Fibroblast of skin of right quadriceps (primary cell): ENCODE measurements around the gene SKAP2.
A peak's percentile ranks its signal among the peaks of the same experiment; 100 is the strongest.
"Not testable (repeated sequence)": the region's sequence is repeated elsewhere in the genome, so short reads cannot be mapped to it uniquely, and the experiment has no call there.

Experiments
- DNase-seq: peaks from one replicate; pipeline ENCODE4 v3.0.0-alpha.2; 2013

Gene SKAP2

GRCh38 chr7:26856176-26856985 lies 8.0 kb downstream of the SKAP2 start:
- no peak for DNase-seq

DNA sequence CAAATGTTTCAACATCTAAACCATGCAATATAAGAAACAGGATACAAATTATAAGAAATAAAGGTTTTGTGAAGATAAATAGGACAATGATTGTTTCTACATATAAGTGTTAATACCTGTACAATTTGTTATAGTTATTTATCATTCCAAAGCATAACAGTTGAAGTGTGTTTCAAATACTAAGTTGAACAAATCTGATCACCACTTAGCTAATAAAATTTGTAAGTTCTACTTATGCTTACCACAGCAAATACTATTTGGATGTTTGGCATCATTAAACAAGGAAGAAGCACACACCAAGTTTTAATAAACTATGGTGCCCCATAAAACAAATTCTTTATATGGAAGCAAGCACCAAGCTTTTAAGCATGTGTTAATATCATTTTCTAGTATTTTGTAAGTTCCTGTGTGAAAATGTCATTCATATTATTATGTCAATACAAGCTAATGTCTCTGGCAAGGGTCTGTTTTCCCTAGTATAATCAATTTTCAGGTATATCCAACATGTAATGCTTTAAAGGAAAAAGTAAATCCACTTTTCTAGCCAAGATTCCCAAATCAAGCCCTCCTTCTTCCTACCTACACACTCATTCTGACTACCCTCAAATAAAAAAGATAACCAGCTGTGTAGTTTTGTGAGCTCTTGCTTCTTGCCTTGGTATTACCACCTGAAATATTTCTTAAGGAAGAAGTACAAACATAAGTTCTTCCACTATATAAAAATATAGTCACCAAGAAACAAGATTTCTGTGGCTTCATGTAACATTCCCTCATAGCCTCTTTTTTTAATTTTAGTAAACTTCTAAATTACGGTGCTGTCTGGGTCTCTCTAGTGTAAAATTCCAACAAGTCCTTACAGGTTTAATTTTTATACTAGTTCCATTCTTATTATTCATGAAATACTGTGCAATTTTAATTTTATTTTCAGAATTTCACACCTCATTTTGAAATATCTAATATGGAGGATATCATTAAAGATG lies 9.2 kb downstream of the SKAP2 start:
- DNase-seq: no peak

DNA sequence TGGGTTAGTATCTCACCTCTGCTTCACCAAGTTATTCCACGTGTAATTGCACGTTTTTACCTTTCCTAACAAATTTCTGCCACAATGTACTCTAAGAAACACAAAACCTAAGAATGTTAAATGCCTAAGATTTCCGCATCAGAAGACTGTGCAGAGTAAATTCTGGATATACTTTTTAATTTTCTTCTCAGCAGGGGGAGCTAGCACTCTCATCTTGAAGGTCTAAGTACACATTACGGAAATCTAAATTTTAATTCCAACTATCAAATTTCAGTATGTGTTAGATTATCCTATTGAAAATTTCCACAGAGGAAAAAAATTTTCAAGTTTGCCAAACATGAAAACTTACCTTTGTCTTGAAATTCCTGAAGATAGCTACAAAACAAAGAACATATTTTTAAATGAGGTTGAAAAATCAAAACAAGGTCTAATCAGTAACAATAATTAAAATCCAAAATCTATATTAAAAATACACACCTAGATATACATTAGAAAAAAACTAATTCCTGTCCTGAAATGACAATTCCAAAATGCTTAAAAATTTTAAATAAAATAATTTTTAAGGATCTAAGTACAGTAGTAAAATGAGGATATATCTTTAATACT lies 10.5 kb downstream of the SKAP2 start:
- DNase-seq: peak; percentile 42

GRCh38 chr7:26850193-26850651 lies 14.2 kb downstream of the SKAP2 start:
- DNase-seq: no peak

DNA sequence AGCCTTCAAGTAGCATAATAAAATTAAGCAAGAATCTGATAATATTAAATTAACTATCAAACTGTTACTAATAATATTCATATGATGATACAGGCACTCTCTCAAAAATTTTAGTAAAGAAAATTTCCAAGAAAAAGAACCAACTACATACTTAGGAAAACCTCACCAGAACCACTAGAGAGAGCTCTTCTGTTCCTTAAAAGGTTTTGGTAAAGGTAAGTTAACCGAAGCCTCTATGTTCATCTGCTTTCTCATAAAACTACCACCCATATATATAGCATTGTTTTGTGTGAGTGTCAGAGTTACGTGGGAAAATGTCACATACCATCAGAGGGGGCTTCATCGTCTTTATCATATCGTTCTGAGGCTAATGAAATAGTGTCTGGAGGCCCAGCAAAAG lies 20.7 kb downstream of the SKAP2 start:
- DNase-seq: no peak

DNA sequence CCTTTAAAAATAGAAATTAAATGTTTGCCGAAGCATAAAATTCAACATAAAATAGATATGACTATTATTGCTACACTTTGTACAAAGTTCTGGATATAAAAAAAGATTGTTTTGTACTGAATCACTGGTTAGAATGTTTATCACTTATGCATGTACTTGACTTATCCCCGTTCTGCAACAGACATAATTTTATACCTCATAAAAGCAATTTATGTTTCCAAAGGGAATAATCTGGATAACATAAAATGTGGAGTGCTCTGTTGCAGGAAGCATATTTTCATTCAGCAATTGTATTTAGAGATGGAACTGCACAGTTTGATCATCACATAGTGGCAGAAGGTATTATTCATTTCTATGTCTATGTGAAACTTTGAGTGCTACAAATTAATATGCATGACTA lies 21.5 kb downstream of the SKAP2 start:
- no peak for DNase-seq

DNA sequence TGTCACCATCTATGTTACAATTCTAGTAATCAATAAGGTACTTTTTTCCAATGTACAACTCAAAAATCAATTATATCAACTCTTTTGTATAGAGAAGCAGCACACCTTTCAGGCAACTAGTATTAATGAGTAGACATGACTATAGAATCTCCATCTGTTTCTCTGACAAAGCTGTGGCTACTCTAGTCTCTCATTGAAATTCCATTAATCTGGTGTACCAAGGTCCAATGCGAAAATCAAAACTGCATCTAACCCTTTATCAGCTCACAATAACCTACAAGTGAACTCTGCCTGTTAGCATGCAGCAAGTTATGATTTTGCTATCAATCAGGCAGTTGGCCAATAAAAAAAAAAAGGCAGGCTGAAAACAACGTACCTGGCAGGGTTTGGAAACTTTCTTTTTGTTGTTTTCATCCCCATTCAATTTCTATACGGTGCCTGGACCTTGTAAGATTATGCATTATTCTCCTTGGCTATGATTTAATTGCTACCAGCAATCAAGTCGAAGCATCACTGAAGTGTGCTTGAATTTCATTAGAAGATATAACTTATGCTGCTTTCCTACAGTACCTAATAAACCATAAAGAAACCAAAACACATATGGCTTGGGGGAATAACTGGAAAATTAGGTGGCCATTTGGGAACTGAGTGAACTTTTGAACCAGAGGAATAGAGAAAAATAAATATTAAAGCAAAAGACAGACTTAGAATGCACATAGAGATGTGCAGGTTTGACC lies 23.2 kb downstream of the SKAP2 start:
- DNase-seq: no peak

DNA sequence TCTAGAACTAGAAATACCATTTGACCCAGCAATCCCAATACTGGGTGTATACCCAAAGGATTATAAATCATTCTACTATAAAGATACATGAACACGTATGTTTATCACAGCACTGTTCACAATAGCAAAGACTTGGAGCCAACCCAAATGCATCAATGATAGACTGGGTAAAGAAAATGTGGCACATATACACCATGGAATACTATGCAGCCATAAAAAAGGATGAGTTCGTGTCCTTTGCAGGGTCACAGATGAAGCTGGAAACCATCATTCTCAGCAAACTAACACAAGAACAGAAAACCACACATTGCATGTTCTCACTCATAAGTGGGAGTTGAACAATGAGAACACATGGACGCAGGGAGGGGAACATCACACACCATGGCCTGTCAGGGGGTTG lies 27.6 kb downstream of the SKAP2 start:
- not testable (repeated sequence) for DNase-seq

DNA sequence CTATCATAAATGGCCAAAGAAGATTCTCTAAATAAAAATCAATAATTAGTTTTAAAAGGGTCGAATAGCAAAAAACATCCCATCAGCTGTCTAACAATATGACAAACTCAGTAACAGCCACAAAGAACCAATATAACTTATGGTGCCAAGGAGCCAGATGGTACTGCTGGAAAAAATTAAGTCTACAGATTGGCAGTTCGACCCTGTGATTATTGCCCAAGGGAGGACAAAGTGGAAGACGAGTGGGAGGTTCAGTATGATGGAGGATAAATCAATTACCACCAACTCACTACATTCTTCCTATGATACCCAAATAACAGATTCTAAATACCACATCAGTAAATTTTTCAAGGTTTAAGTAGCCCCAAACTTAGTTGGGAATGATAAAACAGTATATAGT lies 49.0 kb downstream of the SKAP2 start:
- DNase-seq: no peak

- DNase-seq: peak; percentile 2
Observed at GRCh38 chr7:26813432-26813831, 51.0 kb downstream of the SKAP2 start.

- DNase-seq: no peak
Observed at GRCh38 chr7:26794541-26794940, 69.8 kb downstream of the SKAP2 start.

DNA sequence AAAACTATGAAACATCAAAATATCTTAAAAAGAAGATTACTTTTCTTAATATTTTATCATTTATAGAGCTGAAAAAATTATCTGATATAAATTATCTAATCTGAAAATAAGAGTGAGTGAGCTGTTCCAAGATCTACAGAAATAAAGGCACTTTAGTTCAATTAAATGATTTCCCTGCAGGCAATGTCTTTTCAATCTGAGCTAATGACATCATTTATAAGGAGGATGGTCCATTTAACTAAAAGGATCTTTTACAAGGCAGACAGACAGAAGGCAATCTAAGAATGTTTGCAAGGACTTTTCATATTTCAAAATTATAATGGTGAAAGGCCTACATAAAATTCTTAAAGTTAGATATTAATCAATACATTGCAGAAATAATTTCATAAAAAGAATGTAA lies 71.8 kb downstream of the SKAP2 start:
- no peak for DNase-seq

DNA sequence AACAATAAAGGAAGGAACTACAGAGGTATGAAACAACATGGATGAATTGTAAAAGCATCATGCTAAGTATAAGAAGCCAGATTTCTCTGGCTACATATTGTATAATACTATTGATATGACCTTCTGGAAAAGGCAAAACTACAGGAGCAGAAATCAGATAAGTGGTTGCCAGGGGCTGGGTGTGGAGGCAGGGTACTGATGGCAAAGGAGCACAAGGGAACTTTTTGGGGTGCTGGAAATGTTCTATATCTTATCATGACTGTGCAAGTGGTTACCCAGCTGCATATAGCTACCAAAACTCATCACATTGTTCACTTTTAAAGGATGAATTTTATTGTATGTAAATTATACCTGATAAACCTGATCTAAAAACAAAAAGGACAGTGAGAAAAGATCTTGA lies 72.4 kb downstream of the SKAP2 start:
- no peak for DNase-seq

DNA sequence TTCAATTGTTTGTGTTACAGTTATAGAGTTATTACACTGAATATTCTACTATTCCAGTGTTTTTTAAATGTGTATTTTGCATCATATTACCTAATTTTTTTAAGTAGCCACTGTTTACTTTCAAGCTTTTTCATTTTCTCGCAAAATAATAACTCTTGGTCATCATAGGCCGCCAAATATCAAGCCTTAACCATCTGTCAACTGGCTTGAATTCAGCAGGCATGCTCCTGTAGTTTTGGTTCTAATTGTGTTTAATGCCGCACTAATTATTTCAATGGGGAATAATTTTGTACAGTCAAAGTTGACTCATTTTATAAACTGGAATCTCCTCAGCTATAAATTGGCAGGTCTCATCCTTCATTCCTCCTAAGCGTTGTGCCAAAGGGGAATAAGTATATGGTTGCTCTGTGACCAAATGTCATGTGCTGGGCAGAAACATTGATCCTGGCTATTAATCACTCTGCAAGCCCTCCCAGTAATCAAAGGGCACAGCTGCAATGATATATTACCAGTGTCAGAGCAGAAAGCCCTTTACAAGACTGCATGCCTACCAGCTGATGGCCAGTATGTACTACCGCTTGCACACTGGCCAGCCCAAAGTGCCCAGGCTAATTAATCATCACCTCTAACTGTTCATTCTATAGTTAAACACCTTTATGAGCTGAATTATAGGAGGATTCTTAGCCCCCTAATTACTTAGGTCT lies 74.8 kb downstream of the SKAP2 start:
- no peak for DNase-seq

DNA sequence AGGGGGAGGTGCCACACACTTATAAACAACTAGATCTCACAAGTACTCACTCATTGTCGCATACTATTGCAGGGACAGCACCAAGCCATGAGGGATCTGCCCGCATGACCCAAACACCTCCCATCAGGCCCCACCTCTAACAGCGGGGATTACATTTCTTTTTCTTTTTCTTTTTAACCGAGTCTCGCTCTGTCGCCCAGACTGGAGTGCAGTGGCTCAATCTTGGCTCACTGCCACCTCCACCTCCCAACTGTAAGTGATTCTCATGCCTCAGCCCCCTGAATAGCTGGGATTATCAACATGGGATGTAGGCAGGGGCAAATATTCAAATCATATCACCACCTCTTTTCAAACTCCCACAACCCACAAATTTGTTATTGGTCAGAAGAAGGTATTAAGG lies 76.7 kb downstream of the SKAP2 start:
- no peak for DNase-seq

GRCh38 chr7:26784118-26784517 lies 80.3 kb downstream of the SKAP2 start:
- DNase-seq: no peak

GRCh38 chr7:26782501-26782900 lies 81.9 kb downstream of the SKAP2 start:
- DNase-seq: peak; percentile 5

GRCh38 chr7:26779978-26780595 lies 84.3 kb downstream of the SKAP2 start:
- no peak for DNase-seq

DNA sequence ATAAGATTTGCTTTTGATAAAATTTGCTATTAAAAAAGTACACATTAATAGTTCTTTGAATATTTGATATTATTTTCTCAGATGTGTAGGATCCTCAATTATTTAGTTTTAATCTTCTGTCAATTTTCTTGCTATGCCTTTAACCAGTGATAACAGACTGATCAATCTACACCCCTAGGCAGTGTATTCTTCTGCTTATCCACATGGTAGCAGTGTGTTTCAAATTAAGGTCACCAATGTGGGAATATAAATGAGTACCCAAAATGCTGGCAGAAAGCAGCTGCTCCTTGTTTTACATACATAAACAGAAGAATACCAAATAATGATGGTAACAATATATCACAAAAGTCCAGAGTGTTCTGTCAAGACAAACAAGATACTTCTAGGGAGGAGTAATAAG lies 87.0 kb downstream of the SKAP2 start:
- DNase-seq: no peak

GRCh38 chr7:26760501-26760900 lies 103.9 kb downstream of the SKAP2 start:
- DNase-seq: no peak

GRCh38 chr7:26759108-26759507 lies 105.3 kb downstream of the SKAP2 start:
- no peak for DNase-seq

GRCh38 chr7:26743205-26743604 lies 121.2 kb downstream of the SKAP2 start:
- no peak for DNase-seq
